Esophagus squamous epithelium (tissue), 4 donors: ENCODE measurements around the gene CPLANE1.

Experiments used
- CTCF ChIP-seq, 6 experiments: fragments of 450-650 bp in 4 of 6; fragments of 200-600 bp in 2 of 6; sonication (generic) in 2 of 6; IDR thresholded peaks; one replicate each; pipeline ENCODE4 v1.5.1; 2016 to 2019; ENCODE audit warnings: antibody characterized with exemption in 6 of 6, mild to moderate bottlenecking in 4 of 6, moderate library complexity in 4 of 6
- POLR2A ChIP-seq, 4 donors: fragments of 450-650 bp; IDR thresholded peaks; one replicate each; pipeline ENCODE4 v1.6.1; 2017; ENCODE audit warnings: antibody characterized with exemption in 4 of 4, mild to moderate bottlenecking in 4 of 4, moderate library complexity in 3 of 4

- TF ChIP-seq CTCF (IDR thresholded peaks at IDR 0.05) (no peak), POLR2A (IDR thresholded peaks at IDR 0.05) (no peak)
Measured at GRCh38 chr5:37198842-37199241, 50.3 kb downstream of the CPLANE1 start.
